ENCODE data around the gene SAMD11. TPM values are rescaled to one million over a fixed set of nuclear protein-coding genes. Genes with fewer than 3 reads are reported as not detected.

SAMD11 gene
- total RNA-seq, 1 experiment from 2014 or later = 13.5 TPM

DNA sequence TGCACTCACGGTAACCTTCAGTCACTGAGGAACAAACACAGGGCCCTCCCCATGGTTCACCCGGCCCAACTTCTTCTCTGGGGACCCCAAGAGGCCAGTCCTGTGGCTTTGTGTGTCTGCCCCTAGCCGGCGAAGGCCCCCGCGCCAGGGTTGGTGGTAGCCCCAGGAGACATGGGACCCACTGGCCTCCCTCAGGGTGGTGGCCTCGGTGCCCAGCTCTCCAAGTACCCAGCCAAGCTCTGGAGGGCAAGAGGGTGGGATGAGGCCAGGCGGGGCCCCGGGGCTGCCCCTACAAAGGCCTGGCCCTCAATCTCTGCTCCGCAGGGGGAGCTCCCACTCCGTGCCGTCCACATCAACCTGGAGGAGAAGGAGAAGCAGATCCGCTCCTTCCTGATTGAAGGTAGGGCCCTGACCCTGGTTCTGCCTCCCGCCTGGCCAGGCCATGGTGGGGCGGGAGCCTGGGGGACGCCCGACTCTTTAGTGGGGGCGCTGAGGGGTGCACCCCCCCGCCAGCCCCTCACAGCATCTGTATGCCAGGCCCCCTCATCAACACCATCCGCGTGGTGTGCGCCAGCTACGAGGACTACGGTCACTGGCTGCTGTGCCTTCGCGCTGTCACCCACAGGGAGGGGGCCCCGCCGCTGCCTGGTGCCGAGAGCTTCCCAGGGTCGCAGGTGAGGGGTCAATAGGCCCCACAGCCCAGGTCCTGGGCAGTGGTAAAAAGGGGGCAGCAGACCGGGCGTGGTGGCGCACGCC is 48.2 kb downstream of the SAMD11 start:
- H3K27ac Mint-ChIP-seq = no peak overlapping the region
- H3K27me3 ChIP-seq (ENCODE audit: insufficient read depth, low read length) = peaks cover 11% of the 10 kb centered on the region; the same call in 1 of the 2 replicates
- H3K56ac ChIP-seq (ENCODE audit: insufficient read length, low read depth, low read length) = no peak overlapping the region

More for the DNA sequence above, 48.2 kb downstream of the SAMD11 start:
- peaks cover 3 to 4% of the 10 kb centered on the region in 2 experiments; a peak in 3 of 5 replicates for H3K9me3 Mint-ChIP-seq
- H3K36me3 Mint-ChIP-seq (ENCODE audit: insufficient read depth in 1 of 3, low read depth in 3 of 3) = no peaks in the 10 kb centered on the region
- Histone ChIP-seq H4K5ac (ENCODE audit: insufficient read length, low read depth, low read length) (no peak overlapping the region), H3K27ac (ENCODE audit: insufficient read length, low read depth, low read length) (no peak overlapping the region), H2AK5ac (ENCODE audit: insufficient read length, low read length) (no peak overlapping the region), H2BK12ac (ENCODE audit: insufficient read length, low read depth, low read length) (no peak overlapping the region), H3K9me3 (ENCODE audit: control insufficient read depth, low read depth, low read length) (no peaks in the 10 kb centered on the region), H3K14ac (ENCODE audit: insufficient read depth, low read length) (no peak overlapping the region; the same call in 1 of the 2 replicates), H2BK15ac (ENCODE audit: low read depth, low read length) (no peak overlapping the region), H3K23ac (ENCODE audit: insufficient read length, low read depth, low read length) (no peak overlapping the region), H3K4me2 (ENCODE audit: insufficient read depth, insufficient read length, low read length) (no peak overlapping the region), H3K4ac (ENCODE audit: low read depth, low read length) (no peak overlapping the region), H4K8ac (replicated peaks; ENCODE audit: insufficient read length, low read depth, low read length) (no peak overlapping the region), H3T11ph (ENCODE audit: low read length) (no peak overlapping the region), H4K91ac (ENCODE audit: insufficient read length, low read depth, low read length) (no peak overlapping the region), H3K79me2 (ENCODE audit: insufficient read depth, low read length) (no peaks in the 10 kb centered on the region), H3K18ac (ENCODE audit: insufficient read length, low read depth, low read length) (no peak overlapping the region), H3K23me2 (ENCODE audit: insufficient read length, low read depth, low read length, poor library complexity, severe bottlenecking) (peaks cover 2% of the 10 kb centered on the region), H4K20me1 (ENCODE audit: control insufficient read depth, insufficient read depth, insufficient read length) (no peaks in the 10 kb centered on the region), H2AFZ (ENCODE audit: low read length) (no peak overlapping the region), H3K79me1 (ENCODE audit: insufficient read depth, low read depth, low read length, poor library complexity, severe bottlenecking) (no peaks in the 10 kb centered on the region), H2BK20ac (ENCODE audit: low read depth, low read length, poor library complexity, severe bottlenecking) (no peak overlapping the region), H3K9ac (ENCODE audit: extremely low read depth, insufficient read length, low read length) (no peak overlapping the region), H3K4me1 (ENCODE audit: insufficient read depth, low read length) (no peaks in the 10 kb centered on the region), H2BK120ac (ENCODE audit: low read depth, low read length, poor library complexity, severe bottlenecking) (no peak overlapping the region), H2BK5ac (ENCODE audit: insufficient read length, low read length) (no peak overlapping the region)
- no peak for DNase-seq
- no CpG with 5 or more reads among the region's 34 CpGs for WGBS (ENCODE audit: extremely low coverage, insufficient read length, low lambda C conversion rate)
- H3K4me3 Mint-ChIP-seq = no peak overlapping the region
- TF ChIP-seq, protein P1, sequence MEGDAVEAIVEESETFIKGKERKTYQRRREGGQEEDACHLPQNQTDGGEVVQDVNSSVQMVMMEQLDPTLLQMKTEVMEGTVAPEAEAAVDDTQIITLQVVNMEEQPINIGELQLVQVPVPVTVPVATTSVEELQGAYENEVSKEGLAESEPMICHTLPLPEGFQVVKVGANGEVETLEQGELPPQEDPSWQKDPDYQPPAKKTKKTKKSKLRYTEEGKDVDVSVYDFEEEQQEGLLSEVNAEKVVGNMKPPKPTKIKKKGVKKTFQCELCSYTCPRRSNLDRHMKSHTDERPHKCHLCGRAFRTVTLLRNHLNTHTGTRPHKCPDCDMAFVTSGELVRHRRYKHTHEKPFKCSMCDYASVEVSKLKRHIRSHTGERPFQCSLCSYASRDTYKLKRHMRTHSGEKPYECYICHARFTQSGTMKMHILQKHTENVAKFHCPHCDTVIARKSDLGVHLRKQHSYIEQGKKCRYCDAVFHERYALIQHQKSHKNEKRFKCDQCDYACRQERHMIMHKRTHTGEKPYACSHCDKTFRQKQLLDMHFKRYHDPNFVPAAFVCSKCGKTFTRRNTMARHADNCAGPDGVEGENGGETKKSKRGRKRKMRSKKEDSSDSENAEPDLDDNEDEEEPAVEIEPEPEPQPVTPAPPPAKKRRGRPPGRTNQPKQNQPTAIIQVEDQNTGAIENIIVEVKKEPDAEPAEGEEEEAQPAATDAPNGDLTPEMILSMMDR (conservative IDR thresholded peaks at IDR 0.05) = no peak
- H3K27me3 Mint-ChIP-seq (ENCODE audit: low read depth) = peaks cover 66% of the 10 kb centered on the region
- peaks cover 5 to 7% of the 10 kb centered on the region in 2 experiments; a peak in 3 of 4 replicates for H3K4me1 Mint-ChIP-seq

Data from H9 (cell line).